HEK293 (cell line): ENCODE measurements around the gene CD300LF.

Experiments
- CTCF ChIA-PET: fragments of 350-600 bp; formaldehyde crosslinking; extraction: SDS; loops from one replicate; lab custom pipeline; 2021; ENCODE audit warnings: antibody characterized with exemption; lab: Yijun Ruan, JAX
- POLR2A ChIA-PET: fragments of 300-600 bp; formaldehyde crosslinking; extraction: SDS; loops from one replicate; lab custom pipeline; 2020; ENCODE audit warnings: antibody characterized with exemption, inconsistent platforms; lab: Yijun Ruan, JAX
- H3K27ac ChIP-seq: fragments of 200-500 bp; sonication (Bioruptor generic); 2 replicates; pipeline ENCODE4 v1.5.1; 2014; ENCODE audit warnings: low read depth, low read length, control low read depth, inconsistent platforms; ENCODE audit errors: extremely low read depth
- H3K36me3 ChIP-seq, 2 experiments: fragments of 200-500 bp in 1 of 2; sonication (Bioruptor generic) in 1 of 2; 1 replicate in 1 of 2; 2 replicates in 1 of 2; pipeline ENCODE4 v1.5.1; 2014 to 2017; ENCODE audit warnings: inconsistent platforms in 2 of 2, low read length in 2 of 2; ENCODE audit not compliant: control insufficient read depth in 2 of 2, insufficient read depth in 1 of 2
- H3K4me1 ChIP-seq: fragments of 200-500 bp; sonication (Bioruptor generic); 2 replicates; pipeline ENCODE4 v1.5.1; 2014; ENCODE audit warnings: mild to moderate bottlenecking, low read length, inconsistent platforms; ENCODE audit not compliant: control insufficient read depth, insufficient read depth
- H3K4me3 ChIP-seq: 2 replicates; pipeline ENCODE4 v1.5.1; 2011; ENCODE audit warnings: low read depth, mild to moderate bottlenecking, control low read depth, low read length, moderate library complexity
- H3K9me3 ChIP-seq: fragments of 200-500 bp; sonication (Bioruptor generic); 2 replicates; pipeline ENCODE4 v1.5.1; 2014; ENCODE audit warnings: low read depth, low read length, inconsistent platforms; ENCODE audit not compliant: control insufficient read depth, insufficient read depth
- OVOL3 ChIP-seq: fragments of 450-650 bp; formaldehyde crosslinking; IDR thresholded peaks from 2 replicates; pipeline ENCODE4 v1.5.1; 2016; ENCODE audit warnings: missing biosample characterization, missing genetic modification characterization
- SCRT1 ChIP-seq: fragments of 450-650 bp; formaldehyde crosslinking; IDR thresholded peaks from 2 replicates; pipeline ENCODE4 v1.5.1; 2016; ENCODE audit warnings: missing biosample characterization, missing genetic modification characterization, borderline replicate concordance
- SP3 ChIP-seq: fragments of 450-650 bp; formaldehyde crosslinking; IDR thresholded peaks from 2 replicates; pipeline ENCODE4 v1.5.1; 2016; ENCODE audit warnings: missing biosample characterization, missing genetic modification characterization
- ZEB2 ChIP-seq: fragments of 450-650 bp; formaldehyde crosslinking; IDR thresholded peaks from 2 replicates; pipeline ENCODE4 v1.5.1; 2016; ENCODE audit warnings: missing biosample characterization, missing genetic modification characterization
- ZNF112 ChIP-seq: fragments of 450-650 bp; formaldehyde crosslinking; IDR thresholded peaks from 2 replicates; pipeline ENCODE4 v1.5.0; 2017; ENCODE audit warnings: missing biosample characterization, missing genetic modification characterization
- ZNF121 ChIP-seq: fragments of 450-650 bp; formaldehyde crosslinking; IDR thresholded peaks from 2 replicates; pipeline ENCODE4 v1.5.1; 2016; ENCODE audit warnings: missing biosample characterization, missing genetic modification characterization
- ZNF138 ChIP-seq: fragments of 450-650 bp; formaldehyde crosslinking; IDR thresholded peaks from 2 replicates; pipeline ENCODE4 v1.5.1; 2016; ENCODE audit warnings: missing biosample characterization, missing genetic modification characterization, borderline replicate concordance
- ZNF324 ChIP-seq: fragments of 450-650 bp; formaldehyde crosslinking; IDR thresholded peaks from 2 replicates; pipeline ENCODE4 v1.5.1; 2016; ENCODE audit warnings: missing biosample characterization, missing genetic modification characterization
- ZNF560 ChIP-seq: fragments of 450-650 bp; formaldehyde crosslinking; IDR thresholded peaks from 2 replicates; pipeline ENCODE4 v1.5.1; 2017; ENCODE audit warnings: missing biosample characterization, missing genetic modification characterization, borderline replicate concordance
- ZNF621 ChIP-seq: fragments of 450-650 bp; formaldehyde crosslinking; IDR thresholded peaks from 2 replicates; pipeline ENCODE4 v1.5.1; 2017; ENCODE audit warnings: missing biosample characterization, missing genetic modification characterization
- ZNF654 ChIP-seq: fragments of 450-650 bp; formaldehyde crosslinking; IDR thresholded peaks from 2 replicates; pipeline ENCODE4 v1.5.1; 2016; ENCODE audit warnings: low read depth, missing biosample characterization, missing genetic modification characterization
- TF ChIP-seq, protein P1 (sequence below): fragments of 450-650 bp; formaldehyde crosslinking; IDR thresholded peaks from 2 replicates; pipeline ENCODE4 v1.5.1; 2016; ENCODE audit warnings: missing biosample characterization, missing genetic modification characterization
- TF ChIP-seq, protein P2 (sequence below): fragments of 450-650 bp; formaldehyde crosslinking; IDR thresholded peaks from 2 replicates; pipeline ENCODE4 v1.5.1; 2016; ENCODE audit warnings: missing biosample characterization, missing genetic modification characterization
- TF ChIP-seq, protein P3 (sequence below): fragments of 450-650 bp; IDR thresholded peaks from 2 replicates; pipeline ENCODE4 v1.5.1; 2018; ENCODE audit warnings: missing biosample characterization, mild to moderate bottlenecking, missing genetic modification characterization
- TF ChIP-seq, protein P4 (sequence below): fragments of 450-650 bp; formaldehyde crosslinking; IDR thresholded peaks from 2 replicates; pipeline ENCODE4 v1.5.1; 2016; ENCODE audit warnings: missing biosample characterization, missing genetic modification characterization
- TF ChIP-seq, protein P5 (sequence below): fragments of 450-650 bp; IDR thresholded peaks from 2 replicates; pipeline ENCODE4 v1.5.1; 2018; ENCODE audit warnings: missing biosample characterization, missing genetic modification characterization

Gene CD300LF

DNA sequence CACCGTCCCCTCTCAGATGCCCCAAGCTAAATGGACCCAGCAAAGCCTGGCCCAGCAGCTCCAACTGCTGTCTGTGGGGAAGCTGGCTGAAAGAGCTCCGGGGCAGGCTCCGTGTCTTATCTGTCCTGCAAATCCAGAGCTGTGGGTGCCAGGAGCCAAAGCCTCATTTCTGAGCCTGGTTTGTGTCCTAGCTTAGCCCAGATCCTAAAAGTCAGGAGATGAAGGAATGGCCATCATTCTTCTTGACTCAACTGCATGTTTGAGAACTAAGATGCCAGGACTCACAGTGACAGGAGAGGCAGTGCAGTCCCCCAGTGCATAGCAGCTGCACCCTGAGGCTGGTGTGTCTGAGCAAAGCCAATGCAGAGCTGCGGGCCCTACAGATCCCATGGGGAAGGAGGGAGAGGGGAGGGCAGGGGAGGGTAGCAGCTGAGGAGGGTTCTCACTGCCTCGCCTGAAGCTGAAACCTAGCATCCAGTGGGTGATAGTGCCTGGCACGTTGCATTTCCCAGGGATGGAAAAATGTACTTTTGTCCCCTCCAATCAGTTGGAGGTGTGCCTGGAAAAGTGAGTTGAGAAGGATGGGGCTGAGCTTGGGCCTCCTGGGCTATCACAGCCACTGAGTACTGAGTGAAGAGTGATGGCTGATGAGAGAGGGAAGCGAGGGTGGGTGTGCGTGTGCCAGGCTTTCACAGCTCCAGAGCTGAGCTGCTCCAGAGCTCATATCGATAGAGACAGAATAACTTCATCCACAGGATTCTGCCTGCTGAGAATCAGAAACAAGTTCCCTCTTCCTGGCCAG, 64.7 kb downstream of the CD300LF start:
- TF ChIP-seq OVOL3 (tag by site-specific recombination) (no peak), ZEB2 (no peak), ZNF560 (no peak), ZNF112 (tag by site-specific recombination) (no peak), SP3 (tag by site-specific recombination) (no peak), SCRT1 (no peak), ZNF138 (tag by site-specific recombination) (no peak)
- TF ChIP-seq, protein P1, sequence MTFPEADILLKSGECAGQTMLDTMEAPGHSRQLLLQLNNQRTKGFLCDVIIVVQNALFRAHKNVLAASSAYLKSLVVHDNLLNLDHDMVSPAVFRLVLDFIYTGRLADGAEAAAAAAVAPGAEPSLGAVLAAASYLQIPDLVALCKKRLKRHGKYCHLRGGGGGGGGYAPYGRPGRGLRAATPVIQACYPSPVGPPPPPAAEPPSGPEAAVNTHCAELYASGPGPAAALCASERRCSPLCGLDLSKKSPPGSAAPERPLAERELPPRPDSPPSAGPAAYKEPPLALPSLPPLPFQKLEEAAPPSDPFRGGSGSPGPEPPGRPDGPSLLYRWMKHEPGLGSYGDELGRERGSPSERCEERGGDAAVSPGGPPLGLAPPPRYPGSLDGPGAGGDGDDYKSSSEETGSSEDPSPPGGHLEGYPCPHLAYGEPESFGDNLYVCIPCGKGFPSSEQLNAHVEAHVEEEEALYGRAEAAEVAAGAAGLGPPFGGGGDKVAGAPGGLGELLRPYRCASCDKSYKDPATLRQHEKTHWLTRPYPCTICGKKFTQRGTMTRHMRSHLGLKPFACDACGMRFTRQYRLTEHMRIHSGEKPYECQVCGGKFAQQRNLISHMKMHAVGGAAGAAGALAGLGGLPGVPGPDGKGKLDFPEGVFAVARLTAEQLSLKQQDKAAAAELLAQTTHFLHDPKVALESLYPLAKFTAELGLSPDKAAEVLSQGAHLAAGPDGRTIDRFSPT (tag by site-specific recombination): no peak
- TF ChIP-seq, protein P2, sequence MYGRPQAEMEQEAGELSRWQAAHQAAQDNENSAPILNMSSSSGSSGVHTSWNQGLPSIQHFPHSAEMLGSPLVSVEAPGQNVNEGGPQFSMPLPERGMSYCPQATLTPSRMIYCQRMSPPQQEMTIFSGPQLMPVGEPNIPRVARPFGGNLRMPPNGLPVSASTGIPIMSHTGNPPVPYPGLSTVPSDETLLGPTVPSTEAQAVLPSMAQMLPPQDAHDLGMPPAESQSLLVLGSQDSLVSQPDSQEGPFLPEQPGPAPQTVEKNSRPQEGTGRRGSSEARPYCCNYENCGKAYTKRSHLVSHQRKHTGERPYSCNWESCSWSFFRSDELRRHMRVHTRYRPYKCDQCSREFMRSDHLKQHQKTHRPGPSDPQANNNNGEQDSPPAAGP (tag by site-specific recombination): no peak
- TF ChIP-seq, protein P3, sequence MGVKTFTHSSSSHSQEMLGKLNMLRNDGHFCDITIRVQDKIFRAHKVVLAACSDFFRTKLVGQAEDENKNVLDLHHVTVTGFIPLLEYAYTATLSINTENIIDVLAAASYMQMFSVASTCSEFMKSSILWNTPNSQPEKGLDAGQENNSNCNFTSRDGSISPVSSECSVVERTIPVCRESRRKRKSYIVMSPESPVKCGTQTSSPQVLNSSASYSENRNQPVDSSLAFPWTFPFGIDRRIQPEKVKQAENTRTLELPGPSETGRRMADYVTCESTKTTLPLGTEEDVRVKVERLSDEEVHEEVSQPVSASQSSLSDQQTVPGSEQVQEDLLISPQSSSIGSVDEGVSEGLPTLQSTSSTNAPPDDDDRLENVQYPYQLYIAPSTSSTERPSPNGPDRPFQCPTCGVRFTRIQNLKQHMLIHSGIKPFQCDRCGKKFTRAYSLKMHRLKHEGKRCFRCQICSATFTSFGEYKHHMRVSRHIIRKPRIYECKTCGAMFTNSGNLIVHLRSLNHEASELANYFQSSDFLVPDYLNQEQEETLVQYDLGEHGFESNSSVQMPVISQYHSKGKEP (tag by site-specific recombination): no peak
- CTCF ChIA-PET: interaction anchor here (0.7 to 3.9 kb wide), 4 partner anchors 9 to 82 kb away, joined by 3 to 21 read pairs (median 4); no protein-coding TSS in a partner anchor
- Histone ChIP-seq H3K36me3 (no peaks in the 10 kb centered on the region), H3K27ac (no peak overlapping the region), H3K4me1 (no peaks in the 10 kb centered on the region), H3K4me3 (no peak overlapping the region), H3K9me3 (no peaks in the 10 kb centered on the region)
- POLR2A ChIA-PET: interaction anchor here (0.6 kb wide), 1 partner anchor 71 kb away, joined by 3 read pairs; no protein-coding TSS in a partner anchor

DNA sequence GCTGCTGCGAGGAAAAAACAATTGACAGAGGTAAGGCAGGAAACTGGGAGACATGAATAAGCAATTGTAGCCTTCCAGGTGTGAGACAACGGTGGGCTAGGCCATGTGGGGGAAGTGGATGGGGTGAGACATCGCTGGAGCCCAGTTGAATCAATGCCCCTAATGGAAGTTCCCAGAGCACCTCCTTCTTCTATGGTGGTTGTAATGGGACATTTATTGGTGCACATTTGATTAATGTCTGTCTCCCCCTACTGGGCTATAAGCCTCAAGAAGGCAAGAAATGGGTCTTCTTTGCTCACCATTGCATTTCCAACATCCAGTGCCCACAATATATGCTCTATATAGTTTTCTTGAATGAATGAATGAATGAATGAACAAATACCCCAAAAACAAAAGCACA, 66.5 kb downstream of the CD300LF start:
- Histone ChIP-seq H3K9me3 (no peaks in the 10 kb centered on the region), H3K36me3 (no peaks in the 10 kb centered on the region), H3K27ac (no peak overlapping the region), H3K4me3 (no peak overlapping the region), H3K4me1 (no peaks in the 10 kb centered on the region)
- ChIA-PET POLR2A (no interaction called here), CTCF (interaction anchor here (3.9 kb wide), 1 partner anchor 11 kb away, joined by 21 read pairs; no protein-coding TSS in a partner anchor)
- TF ChIP-seq ZNF654 (tag by site-specific recombination): 0 out of 2 replicates have a peak, but pooled peaks have one; percentile 14
- TF ChIP-seq ZNF621 (tag by site-specific recombination): no peak

DNA sequence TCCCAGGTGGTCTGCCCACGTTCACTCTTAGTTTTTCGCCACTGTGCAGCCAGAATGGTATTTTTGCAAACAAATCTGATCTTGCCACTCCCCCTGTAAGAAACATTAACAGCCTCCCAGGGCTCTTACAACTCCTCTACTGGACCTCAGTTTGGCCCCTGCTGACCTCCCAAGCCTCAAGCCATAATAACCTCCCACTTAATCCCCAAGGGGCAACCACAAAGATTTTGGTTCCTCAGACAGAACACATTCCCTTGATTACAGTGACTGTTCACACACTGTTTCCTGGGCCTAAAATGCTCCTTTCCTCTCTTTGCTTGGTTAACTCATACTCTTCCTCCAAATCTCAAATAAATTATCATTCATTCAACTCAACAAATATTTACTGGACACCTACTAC, 67.7 kb downstream of the CD300LF start:
- H3K4me1 ChIP-seq: no peaks in the 10 kb centered on the region
- POLR2A ChIA-PET: no interaction called here
- CTCF ChIA-PET: interaction anchor here (0.5 to 1.6 kb wide), 3 partner anchors 12 to 368 kb away, joined by 3 to 7 read pairs (median 3); no protein-coding TSS in a partner anchor
- no peak overlapping the region for H3K27ac ChIP-seq
- no peak overlapping the region for H3K4me3 ChIP-seq
- H3K36me3 ChIP-seq: no peaks in the 10 kb centered on the region
- H3K9me3 ChIP-seq: no peaks in the 10 kb centered on the region
- TF ChIP-seq, protein P4, sequence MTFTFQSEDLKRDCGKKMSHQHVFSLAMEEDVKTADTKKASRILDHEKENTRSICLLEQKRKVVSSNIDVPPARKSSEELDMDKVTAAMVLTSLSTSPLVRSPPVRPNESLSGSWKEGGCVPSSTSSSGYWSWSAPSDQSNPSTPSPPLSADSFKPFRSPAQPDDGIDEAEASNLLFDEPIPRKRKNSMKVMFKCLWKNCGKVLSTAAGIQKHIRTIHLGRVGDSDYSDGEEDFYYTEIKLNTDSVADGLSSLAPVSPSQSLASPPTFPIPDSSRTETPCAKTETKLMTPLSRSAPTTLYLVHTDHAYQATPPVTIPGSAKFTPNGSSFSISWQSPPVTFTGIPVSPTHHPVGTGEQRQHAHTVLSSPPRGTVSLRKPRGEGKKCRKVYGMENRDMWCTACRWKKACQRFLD: no peak
- TF ChIP-seq ZNF121 (no peak), ZNF324 (no peak)
- TF ChIP-seq, protein P5, sequence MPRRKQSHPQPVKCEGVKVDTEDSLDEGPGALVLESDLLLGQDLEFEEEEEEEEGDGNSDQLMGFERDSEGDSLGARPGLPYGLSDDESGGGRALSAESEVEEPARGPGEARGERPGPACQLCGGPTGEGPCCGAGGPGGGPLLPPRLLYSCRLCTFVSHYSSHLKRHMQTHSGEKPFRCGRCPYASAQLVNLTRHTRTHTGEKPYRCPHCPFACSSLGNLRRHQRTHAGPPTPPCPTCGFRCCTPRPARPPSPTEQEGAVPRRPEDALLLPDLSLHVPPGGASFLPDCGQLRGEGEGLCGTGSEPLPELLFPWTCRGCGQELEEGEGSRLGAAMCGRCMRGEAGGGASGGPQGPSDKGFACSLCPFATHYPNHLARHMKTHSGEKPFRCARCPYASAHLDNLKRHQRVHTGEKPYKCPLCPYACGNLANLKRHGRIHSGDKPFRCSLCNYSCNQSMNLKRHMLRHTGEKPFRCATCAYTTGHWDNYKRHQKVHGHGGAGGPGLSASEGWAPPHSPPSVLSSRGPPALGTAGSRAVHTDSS: no peak
- TF ChIP-seq, protein P1 (tag by site-specific recombination): no peak
